Renal cortical epithelial cell (primary cell): ENCODE measurements around the gene ZNF331. TPM values are rescaled to one million over a fixed set of nuclear protein-coding genes. Genes with fewer than 3 reads are reported as not detected.

Experiments
- DNase-seq: peaks from one replicate; pipeline ENCODE4 v3.0.0-alpha.2; 2011; ENCODE audit warnings: low read depth
- total RNA-seq: library from RNA; depleted of rRNA; stranded (reverse); fragments of >200 nt; gene quantifications from 2 replicates; pipeline ENCODE4 v1.2.3, GENCODE V29; 2014

Gene ZNF331
- total RNA-seq, 1 donor from 2014 or later, result 9.3 TPM

GRCh38 chr19:53571339-53571738, 33.4 kb downstream of the ZNF331 start:
- DNase-seq, result no peak

DNA sequence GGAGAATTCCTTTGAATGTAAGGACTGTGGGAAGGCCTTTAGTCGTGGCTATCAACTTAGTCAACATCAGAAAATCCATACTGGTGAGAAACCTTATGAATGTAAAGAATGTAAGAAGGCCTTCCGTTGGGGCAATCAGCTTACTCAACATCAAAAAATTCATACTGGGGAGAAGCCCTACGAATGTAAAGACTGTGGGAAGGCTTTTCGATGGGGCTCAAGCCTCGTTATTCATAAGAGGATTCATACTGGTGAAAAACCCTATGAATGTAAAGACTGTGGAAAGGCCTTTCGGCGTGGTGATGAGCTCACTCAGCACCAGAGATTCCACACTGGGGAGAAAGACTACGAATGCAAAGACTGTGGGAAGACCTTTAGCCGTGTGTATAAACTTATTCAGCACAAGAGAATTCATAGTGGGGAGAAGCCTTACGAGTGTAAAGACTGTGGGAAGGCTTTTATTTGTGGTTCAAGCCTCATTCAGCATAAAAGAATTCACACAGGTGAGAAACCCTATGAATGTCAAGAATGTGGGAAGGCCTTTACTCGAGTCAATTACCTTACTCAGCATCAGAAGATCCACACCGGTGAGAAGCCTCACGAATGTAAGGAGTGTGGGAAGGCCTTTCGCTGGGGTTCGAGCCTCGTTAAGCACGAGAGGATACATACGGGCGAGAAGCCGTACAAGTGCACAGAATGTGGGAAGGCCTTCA, 39.2 kb downstream of the ZNF331 start:
- DNase-seq, result no peak

DNA sequence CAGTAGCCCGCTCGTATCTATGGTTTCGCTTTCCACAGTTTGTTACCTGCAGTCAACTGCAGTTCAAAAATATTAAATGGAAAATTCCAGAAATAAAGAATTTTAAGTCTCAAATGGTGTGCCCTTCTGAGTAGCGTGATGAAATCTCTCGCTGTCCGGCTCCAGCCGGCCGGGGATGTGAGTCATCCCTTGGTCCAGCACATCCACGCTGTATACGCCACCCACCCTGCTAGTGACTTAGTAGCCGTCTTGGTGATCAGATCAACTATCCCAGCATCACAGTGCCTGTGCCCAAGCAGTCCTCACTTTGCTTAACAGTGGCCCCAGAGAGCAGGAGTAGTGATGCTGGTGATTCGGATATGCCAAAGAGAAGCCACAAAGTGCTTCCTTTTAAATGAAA, 40.0 kb downstream of the ZNF331 start:
- no peak for DNase-seq

- no peak for DNase-seq
These were observed 41.6 kb downstream of the ZNF331 start for GRCh38 chr19:53579518-53579917.

GRCh38 chr19:53580871-53581835, 43.2 kb downstream of the ZNF331 start:
- no peak for DNase-seq

DNA sequence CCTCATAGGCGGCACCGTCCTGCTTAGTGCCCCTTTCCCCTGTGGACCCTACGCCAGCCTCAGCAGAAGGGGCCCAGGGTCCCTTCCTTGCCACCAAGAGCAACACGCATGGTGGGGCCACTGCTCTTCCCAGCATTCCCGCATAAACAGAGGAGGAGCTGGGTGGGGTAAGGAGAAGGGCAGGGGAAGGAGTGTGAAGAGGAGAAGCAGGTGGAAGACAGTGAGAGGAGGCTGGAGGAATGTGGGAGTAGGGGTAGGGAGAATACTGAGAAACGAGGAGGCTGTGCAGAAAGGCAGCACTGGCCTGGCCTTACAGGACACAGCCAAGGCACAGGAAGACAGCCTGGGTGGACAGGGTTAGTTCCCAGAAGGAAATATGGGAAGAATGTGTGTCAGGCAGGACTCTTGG, 43.9 kb downstream of the ZNF331 start:
- DNase-seq, result no peak

DNA sequence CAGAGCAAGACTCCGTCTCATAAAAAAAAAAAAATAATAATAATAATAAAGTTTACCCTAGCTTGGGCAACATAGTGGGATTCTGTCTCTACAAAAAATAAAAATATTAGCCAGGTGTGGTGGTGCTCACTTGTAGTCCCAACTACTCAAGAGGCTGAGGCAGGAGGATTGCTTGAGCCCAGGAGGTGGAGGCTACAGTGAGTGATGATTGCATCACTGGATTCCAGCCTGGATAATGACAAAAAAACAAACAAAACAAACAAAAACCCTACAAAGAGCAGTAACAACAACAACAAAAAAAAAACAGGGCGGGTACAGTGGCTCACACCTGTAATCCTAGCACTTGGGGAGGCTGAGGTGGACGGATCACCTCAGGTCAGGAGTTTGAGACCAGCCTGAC, 45.2 kb downstream of the ZNF331 start:
- DNase-seq, result no peak

DNA sequence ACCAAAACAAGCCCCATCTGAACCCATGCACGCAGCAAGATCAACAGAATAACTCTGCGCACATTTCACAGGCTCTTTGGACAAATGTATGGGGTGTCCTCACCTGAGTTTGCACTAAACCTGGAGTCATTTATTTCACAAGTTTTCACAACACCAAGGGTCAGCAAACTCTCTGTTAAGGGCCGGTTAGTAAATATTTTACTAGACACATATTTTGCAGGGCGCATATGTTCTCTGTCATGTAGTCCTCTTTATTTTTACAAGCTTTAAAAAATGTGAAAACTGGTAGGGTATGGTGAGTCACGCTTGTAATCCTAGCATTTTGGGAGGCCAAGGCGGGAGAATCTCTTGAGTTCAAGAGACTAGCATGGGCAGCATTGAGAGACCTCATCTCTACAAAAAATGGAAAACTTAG, 48.3 kb downstream of the ZNF331 start:
- no peak for DNase-seq

DNA sequence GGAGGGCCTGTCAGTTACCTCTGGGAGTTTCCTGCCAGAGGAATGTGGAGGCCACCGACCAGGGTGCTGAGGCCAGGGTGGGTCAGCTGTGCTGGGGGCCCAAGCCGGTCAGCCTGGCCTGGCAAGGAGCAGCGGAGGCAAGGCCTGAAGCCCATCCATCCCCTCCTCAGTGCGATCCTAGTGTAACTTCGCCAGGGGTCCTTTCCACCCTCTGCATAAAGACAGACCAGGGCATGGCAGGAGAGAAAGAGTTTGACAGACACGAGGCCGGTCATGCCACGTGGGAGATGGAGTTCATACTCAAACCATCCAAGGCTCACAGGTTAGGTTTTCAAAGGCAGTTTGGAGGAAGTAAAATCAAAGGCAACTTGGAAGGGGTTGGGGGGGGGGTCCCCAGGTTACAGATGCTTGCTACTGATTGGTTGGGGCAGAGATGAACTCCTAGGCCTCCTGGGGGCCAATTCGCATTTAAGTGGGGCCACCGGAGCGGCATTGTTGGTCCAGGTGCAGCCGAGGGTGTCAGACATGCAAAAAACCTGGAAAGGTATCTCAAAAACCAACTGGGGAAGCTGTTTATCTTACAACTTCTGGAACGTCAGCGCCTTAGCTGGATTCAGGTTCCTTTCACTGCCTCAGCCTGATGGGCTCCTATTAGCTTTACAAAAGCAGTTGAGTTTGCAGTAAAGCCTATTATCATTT, 57.0 kb downstream of the ZNF331 start:
- DNase-seq, result no peak

DNA sequence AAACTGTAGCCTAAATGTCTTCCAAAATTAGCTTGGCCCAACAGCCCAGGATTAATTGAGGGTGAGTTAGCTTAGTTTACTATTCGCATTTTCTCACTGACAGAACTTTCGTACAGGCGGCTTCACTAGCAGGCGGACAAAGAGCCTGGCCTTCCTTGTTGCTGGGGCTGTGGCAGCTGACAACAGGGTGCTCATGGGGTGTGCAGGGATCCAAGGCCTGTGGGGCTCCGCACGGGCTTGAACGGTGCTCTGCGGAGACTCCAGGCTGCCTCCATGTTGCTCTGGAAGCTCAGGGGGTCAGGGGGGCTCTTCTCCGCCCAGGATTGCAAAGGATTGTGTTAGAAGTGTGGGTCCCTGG, 57.5 kb downstream of the ZNF331 start:
- no peak for DNase-seq

DNA sequence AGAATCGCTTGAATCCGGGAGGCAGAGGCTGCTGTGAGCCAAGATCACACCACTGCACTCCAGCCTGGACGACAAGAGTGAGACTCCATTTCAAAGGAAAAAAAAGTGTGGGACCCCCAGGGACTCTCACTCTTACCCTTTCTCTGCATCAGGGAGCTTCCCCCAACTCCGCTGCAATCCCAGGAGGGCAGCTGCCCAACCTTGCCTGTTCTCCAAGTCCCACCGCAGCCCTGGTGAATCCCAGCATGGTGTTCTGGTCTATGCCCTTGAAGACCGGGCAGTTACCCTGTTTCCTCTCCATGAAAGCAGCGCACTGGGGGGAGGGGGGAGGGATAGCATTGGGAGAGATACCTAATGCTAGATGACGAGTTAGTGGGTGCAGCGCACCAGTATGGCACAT, 58.1 kb downstream of the ZNF331 start:
- DNase-seq, result no peak

GRCh38 chr19:53597023-53597422, 59.1 kb downstream of the ZNF331 start:
- DNase-seq, result no peak

GRCh38 chr19:53598361-53598760, 60.4 kb downstream of the ZNF331 start:
- no peak for DNase-seq

DNA sequence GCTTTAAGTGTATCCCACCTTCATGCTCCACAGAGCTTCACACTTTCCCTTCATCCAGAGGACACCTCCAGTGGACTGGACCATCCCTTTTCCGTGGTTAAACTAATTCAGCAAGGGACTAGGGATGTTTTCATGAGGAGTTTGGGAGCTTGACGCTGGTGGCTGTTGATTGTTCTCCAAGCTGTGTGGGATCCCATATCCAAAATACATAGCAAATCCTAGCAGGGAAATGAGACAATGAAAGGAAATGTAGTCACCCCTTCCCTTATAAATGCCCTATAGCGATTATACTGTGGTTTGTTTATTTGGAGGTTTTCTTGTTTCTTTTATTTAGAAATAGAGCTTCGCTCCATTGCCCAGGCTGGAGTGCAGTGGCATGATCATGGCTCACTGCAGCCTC, 62.3 kb downstream of the ZNF331 start:
- no peak for DNase-seq

DNA sequence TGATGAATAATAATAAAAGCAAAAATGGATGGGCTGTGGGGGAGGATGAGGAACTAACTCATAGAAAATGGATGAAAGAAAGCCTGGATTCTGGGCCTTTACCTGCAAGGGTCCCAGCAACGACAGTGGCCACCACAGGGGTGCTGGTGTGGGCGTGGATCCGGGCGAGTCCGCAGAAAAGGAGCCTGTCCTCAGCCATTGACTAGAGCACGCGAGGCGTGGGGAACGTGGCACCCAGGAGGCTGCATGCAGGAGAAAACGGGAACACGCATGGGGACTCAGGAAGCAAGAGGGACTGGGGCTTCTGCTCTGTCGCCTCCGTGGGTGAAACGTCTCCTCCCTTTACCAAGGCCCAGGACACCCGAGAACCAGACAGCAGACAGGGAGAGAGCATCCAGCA, 68.1 kb downstream of the ZNF331 start:
- DNase-seq, result no peak

DNA sequence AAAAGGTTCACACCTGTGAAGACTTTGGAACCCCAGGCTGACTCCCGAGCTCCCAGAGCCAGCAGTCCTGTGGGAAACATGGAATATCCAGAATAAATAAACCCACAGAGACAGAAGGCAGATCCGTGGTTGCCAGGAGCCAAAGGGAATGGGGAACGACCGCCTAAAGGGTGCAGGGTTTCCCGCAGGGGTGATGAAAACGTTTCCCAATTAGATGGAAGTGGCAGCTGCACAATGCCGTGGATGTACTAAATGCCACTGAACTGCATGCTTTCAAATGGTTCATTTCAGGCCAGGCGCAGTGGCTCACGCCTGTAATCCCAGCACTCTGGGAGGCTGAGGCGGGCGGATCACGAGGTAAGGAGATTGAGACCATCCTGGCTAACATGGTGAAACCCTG, 70.4 kb downstream of the ZNF331 start:
- no peak for DNase-seq

- DNase-seq, result no peak
These were observed 75.0 kb downstream of the ZNF331 start for GRCh38 chr19:53612762-53613526.

DNA sequence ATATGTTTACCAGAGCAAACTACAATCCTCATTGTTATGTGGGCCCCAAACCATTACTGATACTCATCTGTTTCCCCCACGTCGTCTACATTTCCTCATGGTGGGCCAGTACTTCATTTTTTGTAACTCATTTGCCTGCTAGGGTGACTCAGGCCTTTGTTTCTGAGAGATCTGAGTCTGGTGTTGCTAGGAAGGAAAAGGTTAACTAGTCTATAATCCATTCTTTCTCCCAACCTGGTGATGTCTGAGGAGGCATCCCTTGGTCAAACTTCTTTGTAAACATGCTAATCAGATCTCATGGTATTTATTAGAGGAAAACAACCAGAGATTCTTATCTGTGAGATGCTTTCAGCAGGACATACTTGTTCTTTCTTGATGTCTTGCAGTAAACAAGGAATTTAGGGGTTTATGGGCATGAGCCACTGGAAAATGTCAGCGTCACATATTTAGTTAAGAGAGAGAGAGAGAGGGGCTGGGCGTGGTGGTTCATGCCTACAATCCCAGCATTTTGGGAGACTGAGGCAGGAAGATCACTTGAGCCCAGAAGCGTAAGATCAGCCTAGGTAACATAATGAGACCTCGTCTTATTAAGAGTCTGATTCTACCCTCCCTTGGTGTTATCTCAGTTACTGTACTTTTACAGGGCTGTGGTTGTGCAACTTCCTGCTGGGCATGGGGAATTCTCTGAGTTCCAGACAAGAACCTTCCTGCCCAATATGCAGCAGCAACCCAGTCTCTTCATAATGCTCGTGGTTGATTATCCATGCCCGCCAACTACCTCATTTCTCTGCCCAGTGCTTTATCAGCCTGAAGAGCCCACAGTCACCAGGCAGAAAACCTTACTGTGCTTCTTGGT, 84.2 kb downstream of the ZNF331 start:
- no peak for DNase-seq

DNA sequence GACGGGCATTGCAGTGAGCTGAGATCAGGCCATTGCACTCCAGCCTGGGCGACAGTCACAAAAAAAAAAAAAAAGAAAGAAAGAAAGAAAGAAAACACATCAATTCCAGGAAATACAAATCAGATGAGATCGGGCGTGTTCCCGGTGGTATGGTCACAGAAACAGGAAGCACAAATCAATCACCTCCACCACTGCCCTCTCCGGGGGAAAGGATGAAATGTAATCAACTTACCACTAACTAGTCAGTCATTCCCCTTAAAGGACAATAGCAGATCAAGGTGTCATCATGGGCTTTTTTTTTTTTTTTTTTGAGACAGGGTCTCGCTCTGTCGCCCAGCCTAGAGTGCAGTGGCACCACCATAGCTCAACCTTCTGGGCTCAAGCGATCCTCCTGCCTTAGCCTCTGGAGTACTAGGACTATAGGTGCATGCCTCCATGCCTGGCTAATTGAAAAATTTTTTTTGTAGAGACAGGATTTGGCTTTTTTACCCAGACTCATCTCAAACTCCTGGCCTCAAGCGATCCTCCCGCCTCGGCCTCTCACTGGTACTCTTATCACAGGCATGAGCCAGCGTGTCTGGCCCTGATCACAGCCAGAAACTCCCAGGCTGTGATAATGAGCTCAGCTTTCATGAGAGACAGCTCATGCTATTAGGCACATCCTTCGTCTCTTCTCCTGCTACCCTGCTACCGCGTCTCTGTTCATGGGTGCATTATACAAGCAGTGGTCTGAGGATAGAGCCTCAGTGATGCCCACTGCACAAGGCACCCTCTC, 87.0 kb downstream of the ZNF331 start:
- DNase-seq, result no peak

- DNase-seq, result no peak
These were observed 88.5 kb downstream of the ZNF331 start for GRCh38 chr19:53626486-53626885.
